SK-N-MC (cell line): ENCODE measurements around the gene RBM23.

Experiments used
- EZH2 ChIP-seq: fragments of 200-600 bp; sonication (generic); IDR thresholded peaks from one replicate; pipeline ENCODE4 v1.6.1; 2017; ENCODE audit warnings: antibody characterized with exemption
- FOXP2 ChIP-seq: optimal IDR thresholded peaks from 2 replicates; pipeline ENCODE3; 2011; ENCODE audit warnings: mild to moderate bottlenecking, moderate library complexity; ENCODE audit not compliant: insufficient read depth; ENCODE audit errors: extremely low read length, control extremely low read depth

GRCh38 chr14:22906073-22906472 is 12.9 kb downstream of the RBM23 start:
- TF ChIP-seq EZH2 (no peak), FOXP2 (no peak)
